Fibroblast of pulmonary artery (primary cell): ENCODE measurements around the gene VPS37C.

Experiments
- DNase-seq: peaks from one replicate; pipeline ENCODE4 v3.0.0-alpha.2; 2010; ENCODE audit warnings: low read depth
- H3K4me3 ChIP-seq: replicated peaks from 2 replicates; pipeline ENCODE4 v1.5.1; 2011; ENCODE audit warnings: low read depth, mild to moderate bottlenecking, control low read depth, low read length, moderate library complexity
- TF ChIP-seq, protein P1 (sequence below): IDR thresholded peaks from 2 replicates; pipeline ENCODE4 v1.5.1; 2011; ENCODE audit warnings: mild to moderate bottlenecking, control low read depth, low read length, inconsistent platforms; ENCODE audit errors: missing control alignments

Gene VPS37C

DNA sequence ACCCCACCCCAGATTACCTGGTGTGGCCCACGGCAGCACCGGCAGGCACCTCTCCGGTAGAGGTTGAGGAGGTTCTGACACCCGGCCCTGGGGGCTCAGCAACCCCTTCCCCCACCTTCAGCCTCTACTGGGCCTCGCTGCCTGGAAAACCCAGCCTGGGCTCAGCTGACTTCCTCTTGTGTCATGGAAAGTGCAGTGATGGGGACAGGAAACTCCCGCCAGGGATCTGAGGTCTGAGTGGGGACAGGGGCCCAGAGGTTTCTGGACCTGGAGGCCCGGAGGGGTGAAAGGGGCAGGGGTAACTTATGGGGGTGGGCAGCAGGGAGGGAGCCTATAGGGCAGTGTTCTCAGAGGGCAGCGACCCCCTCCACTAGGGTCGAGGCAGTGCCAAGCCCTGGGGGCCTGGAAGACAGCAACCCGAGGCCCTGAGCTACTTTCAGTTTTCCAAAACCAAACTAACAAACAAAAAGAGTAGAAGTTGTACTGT, 68.9 kb downstream of the VPS37C start:
- H3K4me3 ChIP-seq: no peak overlapping the region
- no peak for DNase-seq
- TF ChIP-seq, protein P1, sequence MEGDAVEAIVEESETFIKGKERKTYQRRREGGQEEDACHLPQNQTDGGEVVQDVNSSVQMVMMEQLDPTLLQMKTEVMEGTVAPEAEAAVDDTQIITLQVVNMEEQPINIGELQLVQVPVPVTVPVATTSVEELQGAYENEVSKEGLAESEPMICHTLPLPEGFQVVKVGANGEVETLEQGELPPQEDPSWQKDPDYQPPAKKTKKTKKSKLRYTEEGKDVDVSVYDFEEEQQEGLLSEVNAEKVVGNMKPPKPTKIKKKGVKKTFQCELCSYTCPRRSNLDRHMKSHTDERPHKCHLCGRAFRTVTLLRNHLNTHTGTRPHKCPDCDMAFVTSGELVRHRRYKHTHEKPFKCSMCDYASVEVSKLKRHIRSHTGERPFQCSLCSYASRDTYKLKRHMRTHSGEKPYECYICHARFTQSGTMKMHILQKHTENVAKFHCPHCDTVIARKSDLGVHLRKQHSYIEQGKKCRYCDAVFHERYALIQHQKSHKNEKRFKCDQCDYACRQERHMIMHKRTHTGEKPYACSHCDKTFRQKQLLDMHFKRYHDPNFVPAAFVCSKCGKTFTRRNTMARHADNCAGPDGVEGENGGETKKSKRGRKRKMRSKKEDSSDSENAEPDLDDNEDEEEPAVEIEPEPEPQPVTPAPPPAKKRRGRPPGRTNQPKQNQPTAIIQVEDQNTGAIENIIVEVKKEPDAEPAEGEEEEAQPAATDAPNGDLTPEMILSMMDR: no peak

DNA sequence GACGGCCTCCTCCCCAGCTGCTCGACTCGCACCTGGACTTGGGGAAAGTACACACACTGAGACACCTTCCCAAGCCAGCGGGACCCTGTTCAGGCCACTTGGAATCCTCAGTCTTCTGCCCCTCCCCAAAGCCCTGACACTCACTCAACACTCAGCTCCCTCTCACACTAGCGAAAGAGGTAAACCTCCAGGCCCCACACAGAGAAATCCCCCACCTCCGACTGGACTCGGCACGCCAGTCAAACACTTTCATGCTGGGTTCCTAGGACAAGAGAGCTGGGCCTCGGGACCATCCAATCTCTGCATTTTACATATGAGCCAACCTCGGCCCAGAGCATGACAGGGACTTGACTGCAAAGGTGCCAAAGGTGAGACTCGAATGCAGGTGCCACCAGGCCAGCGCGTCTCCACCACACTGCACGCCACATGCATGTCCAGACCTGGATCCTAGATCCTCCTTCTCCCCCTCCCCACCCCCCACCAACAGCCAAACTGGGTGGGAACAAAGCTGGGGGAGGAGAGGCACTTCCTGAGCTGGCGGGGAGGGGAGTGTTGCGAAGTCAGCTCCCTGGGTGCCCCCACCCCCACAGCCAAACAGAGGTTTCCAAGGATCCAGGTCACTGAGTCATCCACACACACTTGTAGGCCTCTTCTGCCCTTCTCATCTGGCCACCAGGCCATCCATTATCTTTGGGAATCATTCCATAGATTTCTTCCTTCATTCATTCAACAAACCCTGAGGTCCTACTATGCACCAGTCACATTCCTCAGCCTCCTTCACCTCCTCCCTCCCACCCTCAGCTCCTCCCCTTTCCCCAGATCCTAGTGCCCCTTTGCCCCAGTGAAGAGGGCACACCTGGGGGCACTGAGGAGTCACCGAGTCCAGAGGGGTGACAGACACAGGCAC, 69.6 kb downstream of the VPS37C start:
- peak; percentile 36 for DNase-seq
- TF ChIP-seq, protein P1: no peak
- H3K4me3 ChIP-seq: no peak overlapping the region

- no peak overlapping the region for H3K4me3 ChIP-seq
- TF ChIP-seq, protein P1: no peak
Observed at GRCh38 chr11:61090982-61091372, 70.2 kb downstream of the VPS37C start.

GRCh38 chr11:61090521-61090920, 70.7 kb downstream of the VPS37C start:
- H3K4me3 ChIP-seq: no peak overlapping the region
- DNase-seq: no peak
- TF ChIP-seq, protein P1: no peak

More at GRCh38 chr11:61090982-61091372, 70.2 kb downstream of the VPS37C start:
- DNase-seq: no peak

DNA sequence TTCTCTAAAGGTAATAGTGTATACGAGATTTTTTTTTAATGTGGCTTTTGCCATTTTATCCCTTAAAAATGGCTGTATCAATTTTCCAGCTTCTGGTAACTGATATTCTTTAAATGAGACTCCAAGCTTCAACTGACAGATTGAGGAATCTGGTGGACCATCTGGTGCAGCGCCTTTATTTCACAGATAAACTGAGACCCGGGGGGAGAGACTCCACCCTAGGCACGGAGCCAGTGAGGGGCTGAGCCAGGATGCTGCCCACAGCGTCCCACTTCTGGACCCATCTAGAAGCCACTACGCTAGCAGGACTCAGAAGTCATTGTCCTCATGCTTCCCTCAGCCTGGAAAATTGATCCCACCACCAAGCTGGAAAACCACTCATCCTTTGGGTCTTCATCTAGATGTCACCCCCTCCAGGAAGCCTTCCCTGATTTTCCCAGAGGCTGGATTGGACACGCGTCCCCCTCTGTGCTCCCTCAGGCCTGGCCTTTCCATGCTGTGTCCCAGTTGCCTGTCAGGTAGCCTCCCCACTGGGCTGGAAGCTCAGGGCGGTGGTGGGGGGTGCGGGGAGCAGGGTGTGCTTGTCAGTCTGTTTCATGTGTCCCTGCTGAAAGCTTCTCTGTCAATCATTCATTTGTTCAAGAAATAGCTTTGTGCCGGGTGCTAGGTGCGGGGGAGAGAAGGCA, 71.3 kb downstream of the VPS37C start:
- TF ChIP-seq, protein P1: no peak
- DNase-seq: no peak

DNA sequence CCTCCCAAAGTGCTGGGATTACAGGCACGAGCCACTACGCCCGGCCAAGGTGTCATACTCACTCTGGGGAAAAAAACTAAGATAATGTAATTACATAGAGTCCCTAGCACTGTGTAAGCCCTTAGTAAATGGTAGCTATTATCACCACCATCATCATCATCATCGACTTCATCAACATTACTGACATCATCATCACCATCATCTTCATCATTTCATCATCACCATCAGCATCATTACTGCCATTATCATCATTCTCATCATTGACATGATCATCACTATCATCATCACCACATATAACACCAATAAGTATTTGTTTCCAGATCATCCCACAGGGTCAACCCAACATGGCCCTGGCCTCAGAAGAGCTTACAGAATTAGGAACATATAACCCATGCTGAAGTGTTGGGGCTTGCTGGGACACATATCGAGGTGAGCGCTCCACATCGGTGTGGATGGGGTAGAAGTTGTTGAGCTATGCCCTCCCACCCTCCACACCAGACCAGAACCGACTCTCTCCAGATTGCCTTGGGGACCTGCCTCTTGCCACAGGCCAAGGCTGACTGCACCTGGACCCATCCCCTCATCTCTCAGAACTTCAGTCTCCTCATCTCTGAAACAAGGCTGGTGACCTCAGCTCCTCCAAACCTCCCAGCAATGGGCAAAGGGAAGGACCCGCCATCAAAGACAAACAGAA, 73.7 kb downstream of the VPS37C start:
- H3K4me3 ChIP-seq: no peak overlapping the region
- TF ChIP-seq, protein P1: no peak

More for the DNA sequence above, 71.3 kb downstream of the VPS37C start:
- H3K4me3 ChIP-seq: no peak overlapping the region

More for the DNA sequence above, 73.7 kb downstream of the VPS37C start:
- no peak for DNase-seq
